Pancreas (tissue), 10 donors: ENCODE measurements around the gene GORASP1. TPM values are rescaled to one million over a fixed set of nuclear protein-coding genes. Genes with fewer than 3 reads are reported as not detected.
"Not testable (repeated sequence)": the region's sequence is repeated elsewhere in the genome, so short reads cannot be mapped to it uniquely, and the experiment has no call there.

Source experiments
- ATAC-seq, 4 donors: fragments of 200-7000 bp; cut with Tn5 transposase; one replicate each; pipeline versions ENCODE4 v1.8.0 to v1.9.1; 2020; ENCODE audit warnings: mild to moderate bottlenecking in 4 of 4, moderate library complexity in 4 of 4
- DNase-seq, 6 donors: peaks; one replicate each; pipeline ENCODE4 v3.0.0-alpha.2; 2020
- FAIRE-seq: peaks from 2 replicates; lab custom pipeline; 2012; peaks lifted over from hg19 to GRCh38; lab: Jason Lieb, UNC
- H3K27ac ChIP-seq, 4 donors: fragments of 200-600 bp; sonication (generic); 1 replicate in 3 of 4; 2 replicates in 1 of 4; pipeline versions ENCODE4 v1.5.0 to v1.8.0; 2020
- H3K27me3 ChIP-seq, 4 donors: fragments of 200-600 bp; one replicate each; pipeline ENCODE4 v1.8.0; 2021
- H3K36me3 ChIP-seq, 3 donors: fragments of 200-600 bp; sonication (generic) in 1 of 3; one replicate each; pipeline versions ENCODE4 v1.5.0 to v1.8.0; 2020 to 2021
- H3K4me1 ChIP-seq, 3 donors: fragments of 200-600 bp; one replicate each; pipeline ENCODE4 v1.8.0; 2021
- H3K4me3 ChIP-seq, 4 donors: fragments of 200-600 bp; sonication (generic) in 2 of 4; one replicate each; pipeline versions ENCODE4 v1.5.0 to v1.8.0; 2020 to 2021
- H3K9me3 ChIP-seq, 4 donors: fragments of 200-600 bp; one replicate each; pipeline ENCODE4 v1.8.0; 2021
- WGBS, 2 donors: extraction: QIAGEN DNeasy Blood & Tissue Kit; methylation state at CpG; one replicate each; pipeline ENCODE4 v1.1.7; 2013; 5-methylcytosine and 5-hydroxymethylcytosine counted together
- intact Hi-C, 3 donors: fragments of 100-400 bp; cut with DNase I; formaldehyde crosslinking; loops; one replicate each; pipeline versions ENCODE4 v1.11.1 to v1.14.2; 2022
- polyA plus RNA-seq, 2 donors: library from polyadenylated mRNA; stranded (reverse); fragments of 200-250 nt; gene quantifications; one replicate each; pipeline ENCODE4 v1.2.3, GENCODE V29; 2013
- total RNA-seq, 6 donors: library from RNA; stranded (reverse); fragmentation: NEBNext Ultra II Directional in 4 of 6; extraction: Animal tissue kit (Norgen Biotek cat#: 25700) in 4 of 6; gene quantifications; one replicate each; pipeline versions ENCODE4 v1.2.1 to v1.2.4, GENCODE V29; 2021 to 2023
- TF ChIP-seq, protein P1 (sequence below), 4 donors: fragments of 200-600 bp; sonication (generic) in 3 of 4; IDR thresholded peaks; one replicate each; pipeline versions ENCODE4 v1.5.0 to v1.8.0; 2021; ENCODE audit warnings: antibody characterized with exemption in 4 of 4
- donor health status: healthy with polysubstance abuse.
- donor health status: DM: no; HTN: no; CAD: no; lungs with moderate emphysema.
- donor health status: DM: no; HTN: no; CAD: no.
- donor health status: control.
- donor health status: control.
- donor health status: Bipolar disorder and iron deficiency.
- donor health status: DM: yes; HTN: yes; CAD: no.
- donor health status: DM: no; HTN: no; CAD: no.
- donor health status: DM: no; HTN: no; CAD: no.
- donor health status: DM: yes; HTN: yes; CAD: no.

GORASP1 gene
- total and polyA plus RNA-seq, 8 donors = 25.9 to 79.6 (median 34.3) TPM

DNA sequence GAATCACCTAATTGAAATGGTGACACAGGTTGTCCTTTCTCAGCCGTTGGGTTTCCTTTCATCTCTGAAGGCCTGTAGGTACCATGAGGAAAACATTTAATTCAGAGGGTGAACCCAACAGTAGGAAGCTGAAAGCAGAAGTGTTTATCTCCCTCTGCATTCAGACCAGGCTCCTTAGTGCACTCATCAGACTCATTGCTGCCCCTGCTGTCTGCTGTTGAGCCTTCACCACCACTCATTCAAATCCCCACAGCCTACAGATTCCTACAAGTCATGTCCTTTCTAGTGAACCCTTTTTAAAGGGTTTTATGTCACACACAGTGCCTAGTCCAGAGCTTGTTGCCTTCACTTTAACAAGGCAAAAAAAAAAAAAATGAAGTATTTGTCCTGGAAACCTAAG is 42.2 kb downstream of the GORASP1 start:
- TF ChIP-seq, protein P1, sequence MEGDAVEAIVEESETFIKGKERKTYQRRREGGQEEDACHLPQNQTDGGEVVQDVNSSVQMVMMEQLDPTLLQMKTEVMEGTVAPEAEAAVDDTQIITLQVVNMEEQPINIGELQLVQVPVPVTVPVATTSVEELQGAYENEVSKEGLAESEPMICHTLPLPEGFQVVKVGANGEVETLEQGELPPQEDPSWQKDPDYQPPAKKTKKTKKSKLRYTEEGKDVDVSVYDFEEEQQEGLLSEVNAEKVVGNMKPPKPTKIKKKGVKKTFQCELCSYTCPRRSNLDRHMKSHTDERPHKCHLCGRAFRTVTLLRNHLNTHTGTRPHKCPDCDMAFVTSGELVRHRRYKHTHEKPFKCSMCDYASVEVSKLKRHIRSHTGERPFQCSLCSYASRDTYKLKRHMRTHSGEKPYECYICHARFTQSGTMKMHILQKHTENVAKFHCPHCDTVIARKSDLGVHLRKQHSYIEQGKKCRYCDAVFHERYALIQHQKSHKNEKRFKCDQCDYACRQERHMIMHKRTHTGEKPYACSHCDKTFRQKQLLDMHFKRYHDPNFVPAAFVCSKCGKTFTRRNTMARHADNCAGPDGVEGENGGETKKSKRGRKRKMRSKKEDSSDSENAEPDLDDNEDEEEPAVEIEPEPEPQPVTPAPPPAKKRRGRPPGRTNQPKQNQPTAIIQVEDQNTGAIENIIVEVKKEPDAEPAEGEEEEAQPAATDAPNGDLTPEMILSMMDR (IDR thresholded peaks at IDR 0.05) = no peak
- WGBS, 2 donors = 19 to 38% methylated on average over 1 of the region's 1 CpG
- FAIRE-seq (no peak), DNase-seq (no peak), ATAC-seq (peak in 3 of 4 donors; percentile 53 to 73 (median 66))
- Histone ChIP-seq H3K9me3 (no peaks in the 10 kb centered on the region), H3K27ac (no peak overlapping the region), H3K4me1 (no peaks in the 10 kb centered on the region), H3K4me3 (no peak overlapping the region), H3K27me3 (no peaks in the 10 kb centered on the region), H3K36me3 (peaks cover 0 to 21% (median 9%) of the 10 kb centered on the region in 3 donors)
- intact Hi-C loops = no loop called here

DNA sequence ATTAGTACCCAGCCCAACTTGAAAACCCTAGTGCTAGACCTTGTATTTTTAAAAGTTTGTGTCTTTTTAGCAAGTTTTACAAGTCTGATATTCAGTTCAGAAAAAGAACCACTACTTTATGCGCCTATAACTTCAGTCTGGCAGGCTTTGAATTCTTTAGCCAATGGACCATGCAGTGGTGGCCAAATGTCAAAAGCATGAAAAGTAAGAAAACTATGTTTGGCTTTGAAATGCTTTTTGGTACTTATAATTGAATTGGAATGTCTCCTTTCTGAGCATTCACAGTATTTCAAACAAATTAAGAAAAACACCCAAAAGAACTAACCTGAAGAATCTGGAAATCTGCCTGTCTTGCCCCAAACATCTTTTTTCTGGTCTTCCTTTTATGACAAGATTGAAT is 42.8 kb downstream of the GORASP1 start:
- Histone ChIP-seq H3K4me1 (no peaks in the 10 kb centered on the region), H3K4me3 (no peak overlapping the region), H3K36me3 (peaks cover 0 to 16% (median 7%) of the 10 kb centered on the region in 3 donors), H3K9me3 (no peaks in the 10 kb centered on the region), H3K27me3 (no peaks in the 10 kb centered on the region), H3K27ac (no peak overlapping the region)
- ATAC-seq (no peak), FAIRE-seq (no peak), DNase-seq (no peak)
- TF ChIP-seq, protein P1 (IDR thresholded peaks at IDR 0.05) = no peak
- intact Hi-C loops = no loop called here
- WGBS, 2 donors = 97 to 100% methylated on average over 1 of the region's 1 CpG

DNA sequence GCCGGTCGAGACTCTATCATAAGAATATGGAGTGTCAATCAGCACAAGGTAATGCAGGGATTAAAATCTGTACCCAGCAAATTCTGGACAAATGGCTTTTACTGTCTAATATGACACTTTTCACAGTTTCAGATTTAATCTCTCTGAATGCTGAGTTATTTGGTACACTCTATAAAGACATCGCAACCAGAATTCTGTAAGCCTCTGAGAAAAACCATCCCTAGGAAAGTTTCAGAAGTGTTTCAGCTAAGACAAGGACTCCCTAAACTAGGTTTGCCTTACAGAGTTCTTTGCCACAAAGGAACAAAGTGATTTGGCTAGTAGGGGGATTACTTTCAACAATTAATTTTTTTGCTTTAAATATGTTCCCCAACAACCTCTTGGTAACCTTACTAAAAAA is 44.3 kb downstream of the GORASP1 start:
- Histone ChIP-seq H3K27me3 (no peaks in the 10 kb centered on the region), H3K4me3 (no peak overlapping the region), H3K27ac (no peak overlapping the region), H3K9me3 (no peaks in the 10 kb centered on the region), H3K4me1 (no peaks in the 10 kb centered on the region), H3K36me3 (peaks cover 0 to 3% (median 0%) of the 10 kb centered on the region in 3 donors)
- intact Hi-C loops = no loop called here
- 91 to 95% methylated on average over 3 of the region's 3 CpGs for WGBS, 2 donors
- no peak for ATAC-seq
- TF ChIP-seq, protein P1 (IDR thresholded peaks at IDR 0.05) = no peak
- DNase-seq = no peak
- no peak for FAIRE-seq

DNA sequence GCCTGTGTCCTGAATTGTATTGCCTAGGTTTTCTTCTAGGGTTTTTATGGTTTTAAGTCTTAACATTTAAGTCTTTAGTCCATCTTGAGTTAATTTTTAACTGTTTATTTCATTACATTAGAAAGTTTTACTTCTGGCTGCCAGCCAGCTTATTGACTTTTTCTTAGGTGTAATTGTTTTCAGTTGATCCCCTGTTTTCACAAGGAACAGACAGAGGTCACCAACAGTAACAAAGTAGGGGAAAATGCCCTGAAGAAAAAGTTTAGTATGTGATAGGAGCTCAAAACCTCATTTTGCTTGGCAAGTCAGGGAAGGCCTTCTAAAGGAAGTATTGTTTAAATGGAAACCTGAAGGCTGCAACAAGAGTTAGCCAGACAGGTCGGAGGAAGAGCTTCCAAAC is 45.2 kb downstream of the GORASP1 start:
- TF ChIP-seq, protein P1 (IDR thresholded peaks at IDR 0.05) = no peak
- ATAC-seq = no peak
- Histone ChIP-seq H3K9me3 (no peaks in the 10 kb centered on the region), H3K4me3 (no peak overlapping the region), H3K27ac (no peak overlapping the region), H3K36me3 (no peaks in the 10 kb centered on the region), H3K4me1 (no peaks in the 10 kb centered on the region), H3K27me3 (no peaks in the 10 kb centered on the region)
- intact Hi-C loops = no loop called here
- whole genome bisulfite sequencing, 2 donors = 79 to 83% methylated on average over 1 of the region's 1 CpG
- no peak for DNase-seq
- FAIRE-seq = no peak

DNA sequence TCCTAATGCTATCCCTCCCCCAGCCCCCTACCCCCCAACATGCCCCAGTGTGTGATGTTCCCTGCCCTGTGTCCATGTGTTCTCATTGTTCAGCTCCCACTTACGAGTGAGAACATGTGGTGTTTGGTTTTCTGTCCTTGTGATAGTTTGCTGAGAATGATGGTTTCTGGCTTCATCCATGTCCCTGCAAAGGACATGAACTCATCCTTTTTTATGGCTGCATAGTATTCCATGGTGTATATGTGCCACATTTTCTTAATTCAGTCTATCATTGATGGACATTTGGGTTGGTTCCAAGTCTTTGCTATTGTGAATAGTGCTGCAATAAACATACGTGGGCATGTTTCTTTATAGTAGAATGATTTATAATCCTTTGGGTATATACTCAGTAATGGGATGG is 46.2 kb downstream of the GORASP1 start:
- intact Hi-C loops, H3K36me3 ChIP-seq, H3K4me1 ChIP-seq, DNase-seq, H3K27ac ChIP-seq, ATAC-seq, H3K9me3 ChIP-seq, H3K27me3 ChIP-seq, FAIRE-seq, H3K4me3 ChIP-seq: not testable (repeated sequence)
- WGBS, 2 donors = 83 to 86% methylated on average over 2 of the region's 2 CpGs
